ENCODE results near the gene PAX6. TPM values are rescaled to one million over a fixed set of nuclear protein-coding genes. Genes with fewer than 3 reads are reported as not detected.

Gene PAX6
- total RNA-seq, 2 experiments from 2014 or later: not detected

DNA sequence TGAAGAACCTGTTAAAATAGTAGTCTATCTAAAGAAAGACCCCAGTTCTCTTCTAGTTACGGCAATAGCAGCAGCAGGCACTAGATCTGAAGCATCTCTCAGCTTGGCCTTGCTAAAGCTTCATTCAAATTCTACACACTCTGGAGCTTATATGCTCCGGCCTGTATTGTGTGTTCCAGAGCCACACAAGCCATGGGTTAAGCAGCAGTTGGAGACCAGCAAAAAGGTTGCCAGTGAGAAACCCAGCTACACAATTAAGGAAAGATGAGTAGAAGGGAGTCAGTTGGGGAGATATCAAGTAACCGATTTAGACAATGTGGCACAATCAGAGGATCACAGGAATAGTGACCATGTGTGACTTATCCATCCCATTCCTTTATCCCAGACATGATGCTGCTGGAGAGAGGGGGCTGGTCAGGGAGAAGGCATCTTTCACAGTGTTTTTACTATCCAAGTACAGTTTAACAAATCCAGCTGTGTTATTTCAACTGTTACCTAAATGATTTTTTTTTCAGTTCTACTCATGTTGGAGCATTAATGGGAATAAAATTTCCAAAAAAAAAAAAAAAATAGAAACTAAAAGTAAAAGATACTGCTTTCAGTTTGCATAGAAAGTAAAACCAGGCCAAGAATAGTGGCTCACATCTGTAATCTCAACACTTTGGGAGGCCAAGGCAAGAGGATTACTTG lies 41.0 kb downstream of the PAX6 start:
- Histone ChIP-seq H3K36me3 (ENCODE audit: insufficient read depth, low read length) (no peaks in the 10 kb centered on the region), H4K20me1 (ENCODE audit: insufficient read depth, low read length) (no peaks in the 10 kb centered on the region), H3K4me1 (ENCODE audit: insufficient read depth, low read length, poor library complexity, severe bottlenecking) (no peaks in the 10 kb centered on the region), H2AFZ (ENCODE audit: low read length) (no peak overlapping the region), H3K4me2 (ENCODE audit: low read length) (no peak overlapping the region), H3K79me2 (ENCODE audit: insufficient read depth, low read depth, low read length) (no peaks in the 10 kb centered on the region), H3K27ac (ENCODE audit: low read depth, low read length, poor library complexity, severe bottlenecking) (no peak overlapping the region), H3K4me3 (ENCODE audit: low read depth, low read length, poor library complexity, severe bottlenecking) (no peak overlapping the region), H3K9me3 (ENCODE audit: low read length) (no peaks in the 10 kb centered on the region), H3K9me2 (ENCODE audit: insufficient read depth, low read length) (no peaks in the 10 kb centered on the region)
- TF ChIP-seq, protein P1, sequence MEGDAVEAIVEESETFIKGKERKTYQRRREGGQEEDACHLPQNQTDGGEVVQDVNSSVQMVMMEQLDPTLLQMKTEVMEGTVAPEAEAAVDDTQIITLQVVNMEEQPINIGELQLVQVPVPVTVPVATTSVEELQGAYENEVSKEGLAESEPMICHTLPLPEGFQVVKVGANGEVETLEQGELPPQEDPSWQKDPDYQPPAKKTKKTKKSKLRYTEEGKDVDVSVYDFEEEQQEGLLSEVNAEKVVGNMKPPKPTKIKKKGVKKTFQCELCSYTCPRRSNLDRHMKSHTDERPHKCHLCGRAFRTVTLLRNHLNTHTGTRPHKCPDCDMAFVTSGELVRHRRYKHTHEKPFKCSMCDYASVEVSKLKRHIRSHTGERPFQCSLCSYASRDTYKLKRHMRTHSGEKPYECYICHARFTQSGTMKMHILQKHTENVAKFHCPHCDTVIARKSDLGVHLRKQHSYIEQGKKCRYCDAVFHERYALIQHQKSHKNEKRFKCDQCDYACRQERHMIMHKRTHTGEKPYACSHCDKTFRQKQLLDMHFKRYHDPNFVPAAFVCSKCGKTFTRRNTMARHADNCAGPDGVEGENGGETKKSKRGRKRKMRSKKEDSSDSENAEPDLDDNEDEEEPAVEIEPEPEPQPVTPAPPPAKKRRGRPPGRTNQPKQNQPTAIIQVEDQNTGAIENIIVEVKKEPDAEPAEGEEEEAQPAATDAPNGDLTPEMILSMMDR (conservative IDR thresholded peaks at IDR 0.05; ENCODE audit: low read length): no peak
- TF ChIP-seq EZH2phosphoT487 (IDR thresholded peaks at IDR 0.05; ENCODE audit: borderline replicate concordance, low read depth, low read length): no peak
- DNase-seq (ENCODE audit: low spot score): no peak
- intact Hi-C loops (cut with micrococcal nuclease; ENCODE audit: unreplicated experiment): no loop called here
- no TSS peak for BruUV-seq (replicated peaks)
- ChIA-PET CTCF (ENCODE audit: unreplicated experiment) (no interaction called here), POLR2A (interaction anchor here (0.7 kb wide), 1 partner anchor 100 kb away, joined by 3 read pairs; no protein-coding TSS in a partner anchor)

DNA sequence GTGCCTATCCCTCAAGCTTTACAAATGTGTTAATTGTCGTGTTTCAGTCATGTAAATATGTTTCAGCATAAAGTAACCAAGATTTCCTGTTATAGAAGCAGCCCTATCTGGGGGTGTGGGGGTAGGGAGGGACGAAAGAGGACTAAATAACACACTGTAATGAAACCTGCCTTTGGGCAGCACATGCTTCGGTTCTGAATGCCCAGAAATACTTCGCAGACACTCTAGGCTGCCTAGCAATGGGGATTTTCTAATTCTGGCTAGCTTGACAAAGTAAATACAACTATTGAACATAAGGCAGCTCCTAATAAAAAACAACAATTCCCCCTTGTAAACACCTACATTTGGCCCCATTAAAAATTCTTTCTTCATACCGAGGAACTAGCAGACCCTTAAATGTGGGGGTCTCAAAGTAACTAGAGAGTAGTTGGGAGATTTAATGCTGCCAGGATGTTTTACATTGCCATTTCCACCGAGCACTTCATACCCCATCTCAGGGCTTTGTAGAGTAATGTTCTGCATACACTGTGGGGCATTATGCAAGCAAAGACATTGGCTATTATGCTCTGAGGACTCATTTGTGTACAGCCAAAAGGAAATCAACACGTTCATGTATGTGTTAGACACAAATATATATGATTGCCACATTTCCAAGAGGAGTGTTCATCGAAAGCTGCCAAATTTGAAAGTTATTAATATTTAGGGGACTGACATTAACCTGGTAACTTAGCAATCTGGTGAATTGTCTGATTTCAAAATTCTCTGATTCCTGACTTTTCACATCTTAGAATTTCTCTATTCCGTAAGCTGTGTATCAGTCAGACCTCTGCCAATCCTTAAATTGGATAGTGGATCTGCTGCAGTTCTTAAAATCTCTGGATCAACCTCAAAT lies 42.1 kb downstream of the PAX6 start:
- Histone ChIP-seq H3K36me3 (ENCODE audit: insufficient read depth, low read length) (no peaks in the 10 kb centered on the region), H3K9me2 (ENCODE audit: insufficient read depth, low read length) (no peaks in the 10 kb centered on the region), H4K20me1 (ENCODE audit: insufficient read depth, low read length) (no peaks in the 10 kb centered on the region), H3K4me1 (ENCODE audit: insufficient read depth, low read length, poor library complexity, severe bottlenecking) (no peaks in the 10 kb centered on the region), H3K79me2 (ENCODE audit: insufficient read depth, low read depth, low read length) (no peaks in the 10 kb centered on the region), H3K9me3 (ENCODE audit: low read length) (no peaks in the 10 kb centered on the region), H3K4me2 (ENCODE audit: low read length) (no peak overlapping the region), H2AFZ (ENCODE audit: low read length) (no peak overlapping the region), H3K27ac (ENCODE audit: low read depth, low read length, poor library complexity, severe bottlenecking) (no peak overlapping the region), H3K4me3 (ENCODE audit: low read depth, low read length, poor library complexity, severe bottlenecking) (no peak overlapping the region)
- no TSS peak for BruUV-seq (replicated peaks)
- POLR2A ChIA-PET: interaction anchor here (0.6 to 0.7 kb wide), 2 partner anchors 8 to 100 kb away, joined by 4 to 7 read pairs; no protein-coding TSS in a partner anchor
- TF ChIP-seq EZH2phosphoT487 (IDR thresholded peaks at IDR 0.05; ENCODE audit: borderline replicate concordance, low read depth, low read length): no peak
- TF ChIP-seq, protein P1 (conservative IDR thresholded peaks at IDR 0.05; ENCODE audit: low read length): no peak
- CTCF ChIA-PET (ENCODE audit: unreplicated experiment): no interaction called here
- DNase-seq (ENCODE audit: low spot score): no peak
- intact Hi-C loops (cut with micrococcal nuclease; ENCODE audit: unreplicated experiment): no loop called here

Measured in OCI-LY7 (cell line).